GM21576 (cell line): ENCODE measurements around the gene NGRN.

Experiments used
- ATAC-seq: cut with Tn5 transposase; IDR thresholded peaks from one replicate; pipeline ENCODE4 v1.9.1; 2021; ENCODE audit warnings: mild to moderate bottlenecking, moderate library complexity; ENCODE audit not compliant: unreplicated experiment

Gene NGRN

GRCh38 chr15:90265271-90266060 is at the start of gene NGRN:
Gene NGRN (plus strand): TSS chr15:90265672. CDS start chr15:90265713, 41 bp downstream.
- ATAC-seq, result peak; percentile 92

GRCh38 chr15:90217671-90218394 is 47.6 kb upstream of the NGRN start:
- no peak for ATAC-seq

GRCh38 chr15:90219421-90220141 is 45.9 kb upstream of the NGRN start:
- ATAC-seq, result no peak

- no peak for ATAC-seq
These were observed 44.1 kb upstream of the NGRN start for GRCh38 chr15:90221246-90221900.

- ATAC-seq, result no peak
These were observed 42.9 kb upstream of the NGRN start for GRCh38 chr15:90222547-90222946.

- ATAC-seq, result no peak
These were observed 41.9 kb upstream of the NGRN start for GRCh38 chr15:90223441-90224165.

GRCh38 chr15:90225047-90225446 is 40.4 kb upstream of the NGRN start:
- no peak for ATAC-seq

GRCh38 chr15:90225504-90226234 is 39.8 kb upstream of the NGRN start:
- ATAC-seq, result no peak

GRCh38 chr15:90227336-90227735 is 38.1 kb upstream of the NGRN start:
- ATAC-seq, result no peak

GRCh38 chr15:90227816-90228772 is 37.4 kb upstream of the NGRN start:
- no peak for ATAC-seq

- no peak for ATAC-seq
These were observed 36.5 kb upstream of the NGRN start for GRCh38 chr15:90228960-90229359.

GRCh38 chr15:90230071-90230494 is 35.4 kb upstream of the NGRN start:
- no peak for ATAC-seq

GRCh38 chr15:90230610-90231009 is 34.9 kb upstream of the NGRN start:
- no peak for ATAC-seq

- ATAC-seq, result no peak
These were observed 34.1 kb upstream of the NGRN start for GRCh38 chr15:90231028-90232017.

- no peak for ATAC-seq
These were observed 33.3 kb upstream of the NGRN start for GRCh38 chr15:90232196-90232595.

GRCh38 chr15:90232941-90233386 is 32.5 kb upstream of the NGRN start:
- no peak for ATAC-seq

GRCh38 chr15:90233387-90234095 is 31.9 kb upstream of the NGRN start, which contains the start of gene CIB1:
Gene CIB1 (minus strand): TSS chr15:90233941. CDS start chr15:90233885, 56 bp downstream.
- peak; percentile 85 for ATAC-seq
